Right atrium auricular region (tissue), 2 donors: ENCODE data around the gene INSYN1. TPM values are rescaled to one million over a fixed set of nuclear protein-coding genes. Genes with fewer than 3 reads are reported as not detected.

Experiments used
- DNase-seq: peaks from one replicate; pipeline ENCODE4 v3.0.0-alpha.2; 2019; ENCODE audit warnings: low spot score
- H3K27ac ChIP-seq, 2 donors: fragments of 200-600 bp; sonication (generic); 1 replicate in 1 of 2; 2 replicates in 1 of 2; pipeline ENCODE4 v1.5.1; 2016 to 2019
- H3K27me3 ChIP-seq, 2 donors: fragments of 200-600 bp; sonication (generic); one replicate each; pipeline versions ENCODE4 v1.5.1 to v1.6.0; 2017 to 2019
- H3K36me3 ChIP-seq: fragments of 200-600 bp; sonication (generic); one replicate; pipeline ENCODE4 v1.5.1; 2016
- H3K4me1 ChIP-seq, 2 donors: fragments of 200-600 bp; sonication (generic); one replicate each; pipeline versions ENCODE4 v1.5.1 to v1.6.0; 2017 to 2019
- H3K4me3 ChIP-seq, 2 donors: fragments of 200-600 bp; sonication (generic); 1 replicate in 1 of 2; 2 replicates in 1 of 2; pipeline ENCODE4 v1.5.1; 2017 to 2019; ENCODE audit warnings: mild to moderate bottlenecking in 1 of 2, moderate library complexity in 1 of 2
- H3K9me3 ChIP-seq, 2 donors: fragments of 200-600 bp; sonication (generic); one replicate each; pipeline ENCODE4 v1.5.1; 2019
- total RNA-seq, 2 donors: library from RNA; depleted of rRNA; stranded (reverse); fragments of >200 nt; gene quantifications; one replicate each; pipeline ENCODE4 v1.1.0, GENCODE V29; 2016
- TF ChIP-seq, protein P1 (sequence below), 2 donors: fragments of 200-600 bp; sonication (generic); IDR thresholded peaks; one replicate each; pipeline ENCODE4 v1.5.1; 2019; ENCODE audit warnings: antibody characterized with exemption in 2 of 2

Gene INSYN1, protein sequence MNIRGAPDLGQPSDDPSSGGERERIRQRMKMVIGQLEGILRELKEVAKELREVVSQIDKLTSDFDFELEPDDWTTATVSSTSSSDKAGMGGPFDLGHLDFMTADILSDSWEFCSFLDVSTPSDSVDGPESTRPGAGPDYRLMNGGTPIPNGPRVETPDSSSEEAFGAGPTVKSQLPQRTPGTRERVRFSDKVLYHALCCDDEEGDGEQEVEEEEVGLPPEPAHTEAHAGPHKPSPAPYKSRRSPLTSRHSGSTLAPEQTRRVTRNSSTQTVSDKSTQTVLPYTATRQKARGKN
- 10 to 100 TPM; 32.7 to 68.5 TPM for total RNA-seq

DNA sequence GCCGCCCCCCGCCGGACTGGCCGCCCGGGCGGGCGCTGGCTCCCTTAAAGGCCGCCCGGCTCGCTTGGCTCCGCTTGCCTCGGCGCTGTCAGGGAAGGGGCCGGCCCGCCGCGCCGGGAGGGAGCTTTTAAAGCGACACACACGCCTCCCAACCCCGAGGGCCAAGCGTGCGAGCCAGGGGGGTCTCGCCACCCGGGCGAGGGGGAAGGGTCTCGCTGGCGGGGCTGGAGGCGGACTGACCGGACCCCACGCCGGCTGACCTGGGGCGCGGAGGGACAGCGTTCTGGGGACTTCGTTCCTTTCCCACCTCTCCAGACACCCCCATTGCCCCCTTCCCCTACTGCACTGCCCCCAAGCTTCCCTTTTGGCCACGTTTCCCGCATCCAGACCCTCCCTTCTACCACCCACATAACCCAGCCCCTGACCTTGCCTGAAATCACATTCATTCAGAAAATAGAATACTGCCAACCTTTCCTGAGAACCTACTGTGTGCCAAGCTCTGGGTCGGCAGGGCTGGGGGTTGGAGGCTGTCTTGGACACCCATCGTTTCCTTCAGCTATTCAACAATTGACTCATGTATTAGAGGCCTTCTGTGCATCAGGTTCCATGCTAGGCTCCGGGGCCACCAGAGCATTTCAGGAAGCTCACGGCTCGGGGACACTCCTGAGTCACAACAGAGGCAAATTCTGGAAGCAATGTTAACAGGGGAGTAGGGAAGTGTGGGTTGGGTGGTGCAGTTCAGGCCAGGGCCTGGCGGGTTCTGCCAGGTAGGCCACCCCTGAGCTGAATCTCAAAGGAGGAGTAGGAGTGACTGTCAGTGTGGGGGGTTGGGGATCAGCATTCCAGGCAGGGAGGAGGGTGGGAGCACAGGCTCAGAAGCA lies at the start of gene INSYN1:
TSS of gene INSYN1 (minus strand) at position 102 of the 881 bp plus-strand sequence. CDS start 2,221 bp downstream, outside the sequence.
- H3K27me3 ChIP-seq, result no peaks in the 10 kb centered on the region

DNA sequence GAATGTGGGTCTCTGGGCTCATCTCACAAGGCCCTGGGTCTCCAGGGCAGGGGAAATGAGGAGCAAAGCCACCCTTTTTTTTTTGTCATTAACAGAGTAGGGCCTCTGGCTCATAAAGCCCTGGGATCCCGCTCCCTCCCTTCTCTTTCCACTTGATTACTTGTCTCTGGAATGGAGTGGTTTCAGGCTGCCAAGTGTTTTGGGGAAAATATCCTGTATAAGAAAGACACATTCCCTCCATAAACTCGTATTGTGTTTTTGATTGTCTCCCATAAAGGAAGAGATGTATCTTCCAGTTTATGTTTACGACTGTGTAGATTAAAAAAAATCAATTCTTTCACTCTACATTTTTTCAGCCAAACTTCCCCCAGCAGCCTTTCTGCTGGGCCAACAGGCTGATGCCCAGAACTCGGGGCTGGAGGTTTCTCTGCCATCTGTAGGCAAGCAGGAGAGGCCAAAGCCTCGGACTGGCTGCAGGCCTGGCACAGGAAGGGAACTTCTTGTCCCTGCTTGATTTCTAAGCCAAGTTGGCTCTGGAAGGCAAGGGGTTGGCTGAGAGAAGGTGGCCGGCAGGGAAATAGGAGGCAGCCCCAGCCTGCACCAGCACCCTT lies 49.4 kb upstream of the INSYN1 start:
- no peaks in the 10 kb centered on the region for H3K9me3 ChIP-seq
- no peak overlapping the region for H3K4me3 ChIP-seq
- H3K27ac ChIP-seq, result peak overlapping the region; percentile 83 to 90
- TF ChIP-seq, protein P1, sequence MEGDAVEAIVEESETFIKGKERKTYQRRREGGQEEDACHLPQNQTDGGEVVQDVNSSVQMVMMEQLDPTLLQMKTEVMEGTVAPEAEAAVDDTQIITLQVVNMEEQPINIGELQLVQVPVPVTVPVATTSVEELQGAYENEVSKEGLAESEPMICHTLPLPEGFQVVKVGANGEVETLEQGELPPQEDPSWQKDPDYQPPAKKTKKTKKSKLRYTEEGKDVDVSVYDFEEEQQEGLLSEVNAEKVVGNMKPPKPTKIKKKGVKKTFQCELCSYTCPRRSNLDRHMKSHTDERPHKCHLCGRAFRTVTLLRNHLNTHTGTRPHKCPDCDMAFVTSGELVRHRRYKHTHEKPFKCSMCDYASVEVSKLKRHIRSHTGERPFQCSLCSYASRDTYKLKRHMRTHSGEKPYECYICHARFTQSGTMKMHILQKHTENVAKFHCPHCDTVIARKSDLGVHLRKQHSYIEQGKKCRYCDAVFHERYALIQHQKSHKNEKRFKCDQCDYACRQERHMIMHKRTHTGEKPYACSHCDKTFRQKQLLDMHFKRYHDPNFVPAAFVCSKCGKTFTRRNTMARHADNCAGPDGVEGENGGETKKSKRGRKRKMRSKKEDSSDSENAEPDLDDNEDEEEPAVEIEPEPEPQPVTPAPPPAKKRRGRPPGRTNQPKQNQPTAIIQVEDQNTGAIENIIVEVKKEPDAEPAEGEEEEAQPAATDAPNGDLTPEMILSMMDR (IDR thresholded peaks at IDR 0.05), result no peak
- DNase-seq, result peak; percentile 64
- no peaks in the 10 kb centered on the region for H3K27me3 ChIP-seq
- H3K4me1 ChIP-seq, result peaks cover 0 to 66% of the 10 kb centered on the region in 2 donors
- no peaks in the 10 kb centered on the region for H3K36me3 ChIP-seq

More for the DNA sequence above, at the start of gene INSYN1:
- peaks cover 0 to 34% of the 10 kb centered on the region in 2 donors for H3K4me1 ChIP-seq
- TF ChIP-seq, protein P1 (IDR thresholded peaks at IDR 0.05), result no peak
- peak within 1 kb of the TSS; percentile 64 to 81 for H3K27ac ChIP-seq
- H3K36me3 ChIP-seq, result no peaks in the 10 kb centered on the region
- no peaks in the 10 kb centered on the region for H3K9me3 ChIP-seq
- peak within 1 kb of the TSS; percentile 51 to 78 for H3K4me3 ChIP-seq
- no peak for DNase-seq

DNA sequence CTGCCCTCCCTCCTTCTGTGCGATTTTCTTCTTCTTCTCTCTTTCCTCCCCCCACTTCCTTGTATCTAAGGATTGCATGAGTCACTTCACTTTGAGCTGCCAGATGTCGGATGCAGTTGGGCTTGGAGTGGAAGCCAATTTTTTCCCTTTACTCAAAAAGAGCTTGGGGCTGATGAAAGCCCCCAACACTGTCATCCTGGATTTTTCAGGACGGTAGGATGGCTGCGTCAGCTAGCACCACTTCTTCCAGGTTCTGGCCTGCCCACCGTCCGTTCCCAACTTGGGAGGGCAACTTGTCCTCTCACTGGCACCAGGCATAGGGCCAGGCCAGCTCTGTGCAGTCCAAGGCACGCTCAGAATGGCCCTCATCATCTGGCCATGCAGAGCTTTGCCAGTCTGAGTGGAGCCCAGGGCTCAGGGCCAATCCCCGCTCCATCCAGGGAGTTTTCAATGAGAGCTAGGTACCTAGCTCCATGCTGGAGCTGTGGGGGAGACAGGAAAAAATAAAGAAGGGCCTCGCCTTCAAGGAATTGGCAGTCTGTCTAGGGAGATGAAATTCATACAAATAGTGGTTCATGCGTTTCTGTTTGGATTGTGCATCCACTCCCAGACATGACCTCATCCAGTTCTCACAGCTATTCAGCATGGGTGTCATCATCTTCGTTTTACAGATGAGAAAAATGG lies 47.7 kb upstream of the INSYN1 start:
- Histone ChIP-seq H3K27me3 (no peaks in the 10 kb centered on the region), H3K4me3 (no peak overlapping the region), H3K27ac (peak overlapping the region; percentile 83 to 90), H3K36me3 (no peaks in the 10 kb centered on the region), H3K9me3 (no peaks in the 10 kb centered on the region), H3K4me1 (peaks cover 0 to 79% of the 10 kb centered on the region in 2 donors)
- DNase-seq, result peak; percentile 63
- TF ChIP-seq, protein P1 (IDR thresholded peaks at IDR 0.05), result no peak

DNA sequence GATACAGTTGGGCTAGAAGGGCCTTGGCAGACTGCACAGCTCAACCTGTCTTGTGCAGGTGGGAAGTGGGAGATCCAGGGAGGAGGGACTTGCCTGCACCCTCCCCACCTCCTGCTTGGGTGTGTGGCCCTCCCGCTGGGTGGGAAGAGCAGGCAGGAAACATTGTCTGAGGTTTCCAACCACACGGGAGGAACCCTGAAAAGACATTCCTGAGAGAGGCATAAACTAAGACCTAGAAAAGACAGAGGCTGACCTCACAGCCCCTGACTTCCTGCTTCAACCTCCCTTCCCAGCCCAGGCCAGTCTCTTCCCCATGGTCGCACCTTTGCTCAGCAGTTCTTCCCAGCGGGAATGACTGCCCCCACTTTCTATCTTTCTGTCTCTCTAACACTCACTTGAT lies 46.3 kb upstream of the INSYN1 start:
- Histone ChIP-seq H3K4me1 (peaks cover 0 to 70% of the 10 kb centered on the region in 2 donors), H3K9me3 (no peaks in the 10 kb centered on the region), H3K27ac (peak overlapping the region in 1 of 2 donors; percentile 90), H3K4me3 (no peak overlapping the region), H3K27me3 (no peaks in the 10 kb centered on the region), H3K36me3 (no peaks in the 10 kb centered on the region)
- TF ChIP-seq, protein P1 (IDR thresholded peaks at IDR 0.05), result no peak
- no peak for DNase-seq
